Transverse colon (tissue), 4 donors: ENCODE results near the gene TCL1B.

Source experiments
- CTCF ChIP-seq, 5 experiments: fragments of 200-600 bp in 3 of 5; fragments of 450-650 bp in 2 of 5; sonication (generic) in 3 of 5; IDR thresholded peaks; 1 replicate in 2 of 5; 2 replicates in 3 of 5; pipeline ENCODE4 v1.5.1; 2016 to 2017; ENCODE audit warnings: antibody characterized with exemption in 5 of 5, inconsistent platforms in 3 of 5, mild to moderate bottlenecking in 2 of 5, moderate library complexity in 1 of 5
- EP300 ChIP-seq: sonication (generic); formaldehyde crosslinking; IDR thresholded peaks from one replicate; pipeline ENCODE4 v1.6.1; 2017; ENCODE audit warnings: antibody characterized with exemption, low read depth
- POLR2A ChIP-seq: fragments of 450-650 bp; IDR thresholded peaks from one replicate; pipeline ENCODE4 v1.6.1; 2016; ENCODE audit warnings: antibody characterized with exemption, mild to moderate bottlenecking, moderate library complexity
- POLR2AphosphoS5 ChIP-seq, 3 donors: sonication (generic); formaldehyde crosslinking; IDR thresholded peaks; one replicate each; pipeline ENCODE4 v1.6.1; 2016; ENCODE audit warnings: antibody characterized with exemption in 3 of 3

- TF ChIP-seq CTCF (IDR thresholded peaks at IDR 0.05) (no peak), POLR2AphosphoS5 (IDR thresholded peaks at IDR 0.05) (no peak), POLR2A (no peak), EP300 (no peak)
Measured at GRCh38 chr14:95730126-95730525, 43.9 kb downstream of the TCL1B start.
